ENCODE results near the gene SKA1.

SKA1 gene, protein sequence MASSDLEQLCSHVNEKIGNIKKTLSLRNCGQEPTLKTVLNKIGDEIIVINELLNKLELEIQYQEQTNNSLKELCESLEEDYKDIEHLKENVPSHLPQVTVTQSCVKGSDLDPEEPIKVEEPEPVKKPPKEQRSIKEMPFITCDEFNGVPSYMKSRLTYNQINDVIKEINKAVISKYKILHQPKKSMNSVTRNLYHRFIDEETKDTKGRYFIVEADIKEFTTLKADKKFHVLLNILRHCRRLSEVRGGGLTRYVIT

DNA sequence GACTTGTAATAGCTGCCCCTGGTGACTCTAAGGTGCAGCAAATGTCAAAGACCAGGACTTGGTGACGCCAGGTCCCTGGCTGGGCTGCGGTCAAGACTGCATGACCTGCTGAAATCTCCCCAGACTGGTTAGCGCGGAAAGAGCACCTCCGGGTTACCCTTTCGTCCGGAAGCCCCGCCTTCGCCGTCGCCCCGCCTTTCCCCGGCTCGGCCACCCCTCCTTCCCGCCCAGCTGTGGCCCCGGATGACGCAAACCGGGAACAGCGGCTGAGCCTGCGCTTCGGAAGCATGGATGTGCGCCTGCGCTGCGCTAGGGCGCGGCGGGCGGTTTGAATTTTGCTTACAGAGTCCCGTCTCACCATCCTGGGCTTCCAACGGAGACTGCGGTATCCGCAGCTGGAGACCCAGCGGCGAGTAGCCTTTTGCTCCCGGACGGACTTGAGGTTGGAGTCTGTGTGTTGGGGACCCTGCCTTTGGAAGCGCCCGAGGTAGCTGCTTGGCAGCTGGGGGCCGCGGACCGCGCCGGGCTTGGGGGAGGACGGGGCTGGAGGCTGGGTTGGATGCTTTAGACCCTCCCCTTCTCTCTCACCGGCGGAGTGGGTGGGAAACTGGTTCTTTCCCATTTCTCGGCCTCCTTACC, at the start of gene SKA1:
Gene SKA1, plus strand, starts transcription at position 294 of the 639 bp plus-strand sequence. CDS start 785 bp downstream, outside the sequence.
- DNase-seq: peak; percentile 88 to 98 (median 98)

DNA sequence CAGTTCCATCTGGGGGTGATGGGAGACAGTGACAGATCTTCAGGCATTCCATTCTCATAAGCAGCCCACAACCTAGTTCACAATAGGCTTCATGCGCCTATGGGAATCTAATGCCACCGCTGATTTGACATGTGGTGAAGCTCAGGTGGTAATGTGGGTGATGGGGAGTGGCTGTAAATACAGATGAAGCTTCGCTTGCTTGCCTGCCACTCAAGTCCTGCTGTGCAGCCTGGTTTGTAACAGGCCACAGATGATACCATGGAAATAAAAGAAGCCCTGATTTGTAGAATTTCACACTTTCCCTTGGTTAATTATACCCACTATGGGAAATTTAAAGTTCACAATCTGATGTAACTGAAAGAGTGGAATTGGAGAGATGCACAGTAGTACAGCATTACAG, 46.9 kb upstream of the SKA1 start:
- DNase-seq: no peak

DNA sequence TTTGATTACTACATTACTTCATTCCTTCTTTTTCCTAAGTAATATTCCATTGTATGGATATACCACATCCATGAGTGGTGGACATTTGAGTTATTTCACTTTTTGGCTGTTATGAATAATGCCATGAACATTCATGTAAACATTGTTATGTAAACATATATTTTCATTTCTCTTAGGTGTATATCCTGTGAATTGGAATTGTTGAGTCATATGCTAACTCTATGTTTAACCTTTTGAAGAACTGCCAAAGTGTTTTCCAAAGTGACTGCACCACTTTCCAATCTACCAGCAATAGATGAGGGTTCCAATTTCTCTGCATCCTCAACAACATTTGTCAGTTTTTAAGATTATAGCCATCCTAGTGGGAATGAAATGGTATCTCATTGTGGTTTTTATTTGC, 44.7 kb upstream of the SKA1 start:
- no peak for DNase-seq

DNA sequence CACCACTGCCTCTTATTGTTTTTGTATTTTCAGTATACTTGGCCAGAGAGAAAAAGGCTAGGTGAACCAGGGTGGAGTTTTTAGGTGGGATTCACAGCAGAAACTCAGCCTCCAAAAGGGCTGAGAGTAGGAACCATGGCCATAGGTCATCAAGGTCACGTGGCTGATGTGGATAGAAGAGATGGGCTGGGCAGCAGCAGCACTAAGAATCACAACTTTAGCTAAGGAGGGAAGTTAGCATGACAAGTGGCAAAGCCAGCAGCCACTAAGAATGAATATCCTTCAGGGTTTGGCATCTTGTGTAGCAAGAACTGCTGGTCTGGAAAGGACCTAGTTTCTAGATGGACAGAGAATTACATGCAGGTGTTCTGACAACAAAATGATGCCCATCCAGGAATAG, 43.2 kb upstream of the SKA1 start:
- no peak for DNase-seq

DNA sequence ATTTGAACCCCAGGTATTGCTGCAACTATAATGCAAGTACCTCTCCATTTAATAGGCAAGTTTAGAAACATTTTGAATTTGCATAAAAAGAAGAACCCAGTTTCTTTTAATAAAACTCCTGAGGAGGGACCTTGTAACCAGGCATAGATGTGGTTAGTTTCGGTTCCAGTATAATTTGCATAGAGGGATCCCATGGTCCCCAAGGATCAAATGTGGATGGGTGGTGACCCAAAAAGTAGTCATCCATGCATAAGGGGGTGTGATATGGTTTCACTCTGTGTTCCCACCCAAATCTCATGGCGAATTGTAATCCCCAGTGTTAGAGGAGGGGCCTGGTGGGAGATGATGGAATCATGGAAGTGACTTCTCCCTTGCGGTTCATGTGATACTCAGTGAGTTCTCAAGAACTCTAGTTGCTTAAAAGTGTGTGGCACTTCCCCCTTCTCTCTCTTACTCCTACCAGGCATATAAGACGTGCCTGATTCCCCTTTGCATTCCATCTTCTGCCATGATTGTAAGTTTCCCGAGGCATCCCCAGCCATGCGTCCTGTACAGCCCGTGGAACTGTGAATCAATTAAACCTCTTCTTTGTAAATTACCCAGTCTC, 40.2 kb upstream of the SKA1 start:
- DNase-seq: no peak

DNA sequence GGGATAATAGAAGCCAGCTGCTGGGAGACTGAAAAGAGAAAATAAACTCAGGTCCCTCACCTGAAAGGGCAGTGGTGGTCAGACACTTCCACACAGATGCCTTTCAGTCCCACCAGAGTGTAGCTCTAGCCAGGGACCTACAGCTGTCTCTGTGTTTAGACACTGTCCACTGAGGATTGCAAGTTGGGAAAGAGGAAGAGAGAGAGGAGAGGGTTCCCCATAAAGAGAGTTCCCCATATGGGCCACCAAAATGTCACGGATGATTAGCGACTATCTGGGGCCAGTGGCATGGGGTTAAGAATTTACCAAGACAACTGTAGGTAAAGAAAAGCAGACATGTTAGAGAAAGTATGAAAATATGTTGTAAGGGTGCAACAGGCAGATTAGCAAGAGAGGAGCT, 36.7 kb upstream of the SKA1 start:
- DNase-seq: no peak

DNA sequence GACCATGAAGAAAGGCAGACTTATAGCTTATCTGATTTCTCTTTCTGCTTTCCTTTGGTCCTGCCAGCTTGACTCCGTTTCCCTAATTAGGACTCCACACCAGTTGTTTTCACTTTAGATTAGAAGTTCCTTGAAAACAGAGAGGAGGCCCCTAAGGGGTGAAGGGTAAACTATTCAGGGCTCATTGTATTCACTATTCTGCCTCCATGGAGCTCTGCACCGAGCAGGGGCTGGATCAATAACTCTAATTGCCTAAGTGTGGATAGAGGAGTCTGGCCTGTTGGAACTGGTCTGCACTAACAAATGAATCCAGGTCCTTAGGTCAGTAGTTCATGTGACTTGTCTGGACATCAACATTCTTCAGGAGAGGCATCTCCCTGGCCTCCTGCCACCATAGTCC, 36.1 kb upstream of the SKA1 start:
- DNase-seq: no peak

DNA sequence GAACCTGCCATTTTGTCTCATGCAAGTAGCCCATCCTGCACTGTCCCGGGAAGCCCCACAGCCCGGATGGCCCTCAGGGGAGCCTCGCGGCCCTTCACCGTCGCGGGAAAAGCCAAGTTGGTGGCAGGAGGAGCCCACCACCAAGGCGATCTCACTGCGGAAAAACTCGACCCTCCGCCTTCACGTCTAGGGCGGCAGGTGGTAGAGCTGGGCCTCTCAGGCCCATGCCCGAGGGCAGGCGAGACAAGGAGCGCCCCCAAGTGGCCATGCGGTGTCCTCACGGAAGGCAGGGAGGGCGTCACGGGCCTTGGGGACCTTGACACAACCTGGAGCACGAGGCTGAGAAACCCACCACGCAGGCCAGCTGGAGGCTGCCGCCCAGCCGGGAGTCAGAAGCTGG, 34.8 kb upstream of the SKA1 start:
- DNase-seq: no peak

DNA sequence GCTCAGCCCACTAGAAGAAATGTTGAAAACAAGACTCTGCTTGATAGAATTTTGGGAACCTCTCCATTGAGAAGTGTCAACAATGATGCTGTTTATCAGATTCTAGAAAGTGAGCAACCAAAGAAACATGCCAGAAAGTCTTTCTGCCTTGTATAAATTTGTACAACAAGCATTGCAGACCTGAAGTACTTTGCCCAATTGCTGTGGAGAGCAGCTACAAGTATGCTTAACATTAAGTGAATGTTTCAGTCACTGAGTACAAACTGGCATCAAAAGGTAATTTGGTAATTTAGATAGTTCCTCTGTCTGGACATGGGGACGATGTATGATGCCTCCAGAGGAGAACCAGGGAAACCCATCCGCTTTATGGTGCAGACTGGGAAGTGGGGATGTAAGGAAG, 33.4 kb upstream of the SKA1 start:
- DNase-seq: no peak

DNA sequence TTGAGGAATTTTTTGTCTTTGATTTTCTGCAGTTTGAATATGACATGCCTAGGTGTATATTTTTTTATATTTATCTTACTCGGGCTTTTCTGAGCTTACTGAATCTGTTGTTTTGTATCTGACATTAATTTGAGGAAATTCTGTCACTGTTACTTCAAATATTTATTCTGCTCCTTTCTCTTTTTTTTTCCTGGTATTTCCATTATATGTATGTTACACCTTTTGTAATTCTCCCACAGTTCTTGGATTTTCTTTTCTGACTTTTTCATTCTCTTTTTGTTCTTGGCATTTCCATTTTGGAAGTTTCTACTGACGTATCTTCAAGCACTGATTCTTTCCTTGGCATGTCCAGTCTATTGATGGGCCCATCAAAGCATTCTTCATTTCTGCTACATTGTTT, 24.1 kb upstream of the SKA1 start:
- DNase-seq: no peak

DNA sequence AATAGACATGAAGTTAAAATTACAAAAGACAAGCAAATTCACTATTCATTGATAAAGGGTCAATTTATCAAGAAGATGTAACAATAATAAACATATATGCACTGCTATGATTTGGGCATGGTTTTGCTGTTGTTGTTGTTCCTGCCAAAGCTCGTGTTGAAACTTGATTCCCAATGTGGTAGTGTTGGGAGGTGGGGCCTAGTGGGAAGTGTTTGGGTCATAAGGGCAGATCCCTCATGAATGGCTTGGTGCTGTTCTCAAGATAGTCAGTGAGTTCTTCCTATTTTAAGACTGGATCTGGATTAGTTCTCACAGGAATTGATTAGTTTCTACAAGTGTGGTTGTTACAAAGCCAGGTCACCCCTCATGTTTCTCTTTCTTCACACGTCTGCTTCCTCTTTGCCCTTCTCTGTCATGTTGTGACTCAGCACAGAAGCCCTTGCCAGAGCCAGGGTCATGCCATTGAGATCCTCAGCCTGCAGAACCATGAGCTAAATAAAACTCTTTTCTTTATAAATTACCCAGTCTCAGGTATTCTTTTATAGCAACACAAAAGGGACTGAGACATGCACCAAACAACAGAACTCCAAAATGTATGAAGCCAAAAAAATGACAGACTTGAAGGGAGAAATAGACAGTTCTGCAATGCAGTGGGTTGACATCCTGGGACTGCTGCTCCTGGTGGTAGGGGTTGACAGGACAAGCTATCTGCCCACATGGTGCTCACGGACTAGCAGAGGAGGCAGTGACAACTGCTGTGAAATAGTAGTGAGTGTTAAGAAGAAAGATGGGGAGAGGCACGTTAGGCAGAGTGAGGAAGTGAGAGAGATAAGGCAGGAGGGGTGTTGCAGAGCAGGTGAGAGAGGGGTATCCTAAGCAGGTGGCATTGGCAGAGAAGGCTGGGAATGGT, 18.6 kb upstream of the SKA1 start:
- DNase-seq: peak in 1 of 3 experiments; percentile 29

DNA sequence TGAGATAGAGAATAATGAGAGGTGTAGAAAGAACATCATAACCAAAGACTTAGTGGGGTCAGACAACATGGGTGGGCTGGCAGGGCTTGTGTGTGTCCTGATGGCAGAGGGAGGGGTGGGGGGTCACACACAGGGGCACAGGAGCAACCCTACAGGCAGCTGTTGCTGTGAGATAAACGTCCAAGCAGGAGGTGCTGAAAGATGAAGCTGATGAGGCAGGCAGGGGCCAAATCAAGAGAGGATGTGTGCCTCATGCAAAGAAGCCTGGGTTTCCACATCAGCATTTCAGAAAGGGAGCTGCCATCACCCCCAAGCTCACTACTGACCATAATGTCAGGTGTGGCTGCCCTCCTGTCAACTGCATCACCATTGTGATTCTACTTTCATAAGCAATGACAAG, 16.0 kb upstream of the SKA1 start:
- DNase-seq: no peak

DNA sequence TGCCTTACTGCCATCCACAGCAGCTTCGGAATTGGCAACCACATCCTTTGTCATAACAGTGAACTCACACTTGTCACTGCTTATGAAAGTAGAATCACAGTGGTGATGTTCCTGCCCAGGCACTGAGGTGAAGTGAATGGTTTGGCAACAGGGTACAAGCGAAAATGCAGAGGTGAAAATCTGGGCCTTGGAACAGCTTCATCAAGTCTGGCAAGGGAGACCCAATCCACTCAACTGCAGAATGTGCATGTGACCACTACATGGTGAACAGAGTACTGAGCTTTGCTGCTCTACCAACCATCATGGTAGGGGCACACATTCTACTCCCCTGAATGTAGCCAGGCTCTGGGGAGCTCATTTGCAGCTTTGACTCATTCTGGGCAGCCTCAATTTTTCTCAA, 15.0 kb upstream of the SKA1 start:
- no peak for DNase-seq

DNA sequence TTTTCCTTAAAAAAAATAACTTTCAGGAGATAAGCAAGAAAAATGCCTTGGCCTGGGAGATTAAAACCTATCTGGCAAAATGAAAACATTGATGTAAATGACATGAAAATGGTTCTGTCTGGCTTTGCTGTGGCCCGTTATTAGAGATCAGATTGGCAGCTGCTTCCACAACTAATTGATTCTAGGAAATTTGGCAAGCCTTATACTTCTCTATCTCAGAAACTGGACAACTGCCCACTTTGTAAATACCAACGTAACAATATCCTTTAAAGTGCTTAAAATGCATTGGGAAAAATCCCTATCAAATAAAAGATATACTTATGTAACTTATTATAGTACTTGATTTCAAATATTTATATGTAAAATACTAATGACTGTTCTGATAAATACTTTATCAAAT, 14.2 kb upstream of the SKA1 start:
- no peak for DNase-seq

DNA sequence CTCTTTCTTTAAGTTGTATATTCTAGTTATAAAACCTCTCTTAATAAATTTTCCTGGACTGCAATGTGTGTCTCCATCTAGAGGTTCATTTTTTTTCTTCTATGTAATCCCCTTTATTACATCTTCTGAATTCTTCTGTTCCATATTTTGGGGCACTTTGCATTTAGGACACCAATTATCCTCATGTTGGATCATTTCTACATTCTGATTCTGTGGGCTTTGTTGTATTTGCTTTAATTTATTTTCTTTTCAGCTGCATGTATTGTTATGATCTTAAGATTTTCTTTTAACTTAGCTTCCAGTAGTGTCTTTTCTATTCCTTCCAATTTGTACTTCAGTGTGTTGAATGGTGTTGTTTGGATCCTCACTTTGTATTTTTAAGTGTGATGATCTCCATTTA, 5.2 kb upstream of the SKA1 start:
- DNase-seq: no peak

DNA sequence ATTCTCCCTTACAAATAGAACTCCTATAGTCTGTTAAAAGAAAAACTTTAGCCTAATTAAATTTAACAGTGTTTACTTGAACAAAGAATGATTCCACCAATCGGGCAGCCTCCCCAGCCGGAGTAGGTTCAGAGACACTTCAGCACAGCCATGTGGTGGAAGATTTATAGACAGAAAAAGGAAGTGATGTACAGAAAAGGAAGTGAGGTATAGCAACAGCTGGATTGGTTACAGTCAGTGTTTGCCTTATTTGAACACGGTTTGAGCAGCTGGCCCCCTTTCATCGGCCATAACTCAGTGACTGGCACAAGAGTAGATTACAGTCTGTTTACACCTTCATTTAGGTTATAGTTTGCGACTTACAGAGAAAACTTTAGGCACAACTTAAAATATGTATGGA, 2.1 kb upstream of the SKA1 start:
- no peak for DNase-seq

DNA sequence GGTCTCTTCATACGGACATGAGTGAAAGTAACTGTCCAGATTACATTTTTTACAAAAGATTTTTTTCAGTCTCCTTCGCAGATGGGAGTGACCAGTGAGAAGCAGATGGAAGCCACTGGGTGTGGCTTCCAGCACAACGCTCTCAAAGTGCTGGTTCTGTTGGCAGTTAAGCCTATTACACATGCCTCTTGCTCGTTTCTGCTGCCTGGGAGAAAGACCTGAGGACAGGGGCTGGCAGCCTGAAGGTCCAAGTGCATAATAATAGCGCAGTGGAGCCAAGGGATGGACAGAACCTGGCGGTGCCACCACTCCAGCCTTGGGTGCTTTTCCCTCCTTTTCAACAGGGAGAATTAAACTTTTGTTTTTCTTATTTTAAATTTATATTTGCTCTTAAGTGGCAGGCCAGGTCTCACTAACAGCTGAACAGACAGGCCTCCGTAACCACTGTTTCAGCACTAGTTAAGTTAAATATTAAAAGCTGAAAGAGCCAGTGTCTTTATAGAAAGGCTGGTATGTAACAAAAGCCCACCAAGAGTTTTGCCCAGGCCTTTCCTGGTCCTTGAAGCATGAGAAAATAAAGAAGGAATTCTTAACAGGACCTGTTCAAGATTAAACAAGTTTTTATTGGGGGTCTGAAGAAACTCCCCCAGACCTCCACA, 1.2 kb upstream of the SKA1 start:
- no peak for DNase-seq

DNA sequence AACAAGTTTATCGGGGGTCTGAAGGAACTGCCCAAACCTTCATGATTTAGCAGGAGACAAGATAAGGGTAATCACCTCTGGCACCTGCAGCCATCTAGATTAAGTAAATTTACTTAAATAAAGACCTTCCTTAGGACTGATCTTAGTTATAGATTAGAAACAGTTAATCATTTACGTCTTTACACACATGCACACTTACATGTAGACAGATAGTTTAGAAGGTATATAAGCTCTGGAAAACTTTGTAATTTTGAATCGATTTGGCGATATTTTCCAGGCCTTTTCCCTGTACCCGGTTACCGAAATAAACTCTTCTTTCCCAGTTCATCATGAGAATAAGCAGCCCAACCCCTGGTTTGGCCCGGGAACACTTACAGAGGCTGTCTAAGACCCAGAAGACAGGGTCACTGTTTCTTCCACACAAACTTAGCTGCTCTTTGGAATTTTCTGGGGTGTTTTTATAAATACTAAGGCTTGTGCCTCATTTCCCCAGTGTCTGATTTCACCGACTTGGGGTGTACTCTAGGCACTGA, 560 bp upstream of the SKA1 start:
- peak in 1 of 3 experiments; percentile 44 for DNase-seq

DNA sequence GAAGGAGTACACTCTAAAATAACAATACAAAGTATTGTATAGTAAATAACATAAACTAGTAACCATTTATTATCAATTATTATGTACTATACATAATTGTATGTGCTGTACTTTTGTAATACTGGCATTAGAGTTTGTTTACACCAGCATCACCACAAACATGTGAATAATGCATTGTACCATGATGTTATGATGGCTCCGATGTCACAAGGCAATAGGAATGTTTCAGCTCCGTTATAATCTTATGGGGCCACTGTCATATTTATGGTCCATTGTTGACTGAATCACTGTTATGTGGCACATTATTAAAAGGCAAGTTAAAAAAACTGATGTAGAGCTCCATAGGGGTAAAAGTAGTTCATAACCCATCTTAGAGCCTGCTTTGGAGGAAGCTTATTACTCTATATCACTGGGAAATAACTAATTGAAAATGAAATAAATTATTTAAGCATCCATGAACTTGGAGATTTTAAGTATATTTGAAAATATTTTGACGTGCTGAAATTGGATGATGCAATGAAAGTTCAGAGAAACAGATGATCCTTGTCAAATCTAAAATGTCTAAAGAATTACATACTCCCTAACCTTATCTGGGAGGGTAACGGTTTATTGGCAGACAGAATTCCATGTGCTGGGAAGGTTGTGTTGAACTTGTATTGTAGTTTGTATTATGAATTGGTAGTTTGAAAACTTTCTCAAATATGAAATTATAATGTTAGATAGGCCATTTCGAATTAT, 2.4 kb downstream of the SKA1 start:
- no peak for DNase-seq

DNA sequence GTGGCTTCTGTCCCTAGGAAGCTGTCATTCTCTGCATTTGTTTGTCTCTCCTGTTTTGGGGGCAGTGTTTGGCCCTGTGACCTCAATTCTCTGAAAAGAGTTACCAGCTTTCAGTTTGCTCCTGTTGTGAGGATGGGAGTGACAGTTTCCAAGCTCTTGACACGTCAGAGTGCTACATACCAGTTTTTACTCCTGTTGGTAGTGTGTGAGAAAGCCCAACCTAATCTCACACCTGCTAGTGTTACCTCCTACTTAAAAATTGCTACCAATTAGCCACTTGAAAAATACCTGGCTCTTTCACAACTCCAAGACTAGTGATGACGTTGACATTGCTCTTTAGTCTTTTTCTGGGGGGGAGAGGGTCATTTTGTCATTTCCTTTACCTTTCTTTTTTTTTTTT, 14.1 kb downstream of the SKA1 start:
- peak in 1 of 3 experiments; percentile 57 for DNase-seq

DNA sequence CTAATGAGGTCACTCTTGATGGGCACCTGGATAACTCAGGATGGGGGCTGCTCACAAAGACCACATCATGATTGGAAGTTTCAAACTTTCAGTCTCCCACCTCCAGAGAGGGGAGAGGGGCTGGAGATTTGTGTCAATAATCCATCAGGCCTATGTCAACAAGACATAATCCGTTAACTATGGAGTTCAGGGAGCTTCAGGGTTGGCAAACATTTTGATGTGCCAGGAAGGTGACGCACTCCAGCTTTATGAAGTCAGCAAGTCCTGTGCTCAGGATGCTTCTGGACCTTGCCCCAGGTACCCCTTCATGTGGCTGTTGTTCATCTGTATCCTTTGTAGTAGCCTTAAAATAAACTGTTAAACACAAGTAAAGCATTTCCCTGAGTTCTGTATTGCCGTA, 19.0 kb downstream of the SKA1 start:
- no peak for DNase-seq

DNA sequence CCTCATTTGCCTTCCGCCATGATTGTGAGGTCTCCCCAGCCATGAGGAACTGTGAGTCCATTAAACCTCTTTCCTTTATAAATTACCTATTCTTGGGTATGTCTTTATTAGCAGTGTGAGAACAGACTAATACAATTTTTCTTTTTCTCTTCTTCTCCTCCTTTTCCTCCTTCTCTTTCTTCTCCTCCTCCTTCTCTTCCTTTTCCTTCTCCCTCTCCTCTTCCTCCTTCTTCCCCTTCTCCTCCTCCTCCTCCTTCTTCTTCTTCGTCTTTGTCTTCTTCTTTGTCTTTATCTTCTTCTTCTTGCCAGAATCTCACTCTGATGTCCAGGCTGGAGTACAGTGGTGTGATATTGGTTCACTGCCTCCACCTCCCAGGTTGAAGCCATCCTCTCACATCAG, 20.2 kb downstream of the SKA1 start:
- DNase-seq: no peak
